Trophoblast cell (in vitro differentiated cells and primary cell): ENCODE results near the gene GNB3.

Experiments
- DNase-seq, 2 donors: peaks; one replicate each; pipeline ENCODE4 v3.0.0-alpha.2; 2016
- H2AFZ ChIP-seq: 2 replicates; pipeline ENCODE4 v1.6.1; 2013; ENCODE audit warnings: low read length, moderate library complexity, mild to moderate bottlenecking; ENCODE audit not compliant: insufficient read depth, poor library complexity
- H2AK5ac ChIP-seq: 2 replicates; pipeline ENCODE4 v1.6.1; 2013; ENCODE audit warnings: mild to moderate bottlenecking, low read length
- H2BK120ac ChIP-seq: 2 replicates; pipeline ENCODE4 v1.6.1; 2013; ENCODE audit warnings: low read length, mild to moderate bottlenecking, moderate library complexity; ENCODE audit not compliant: insufficient read depth, poor library complexity
- H2BK12ac ChIP-seq: 2 replicates; pipeline ENCODE4 v1.6.1; 2013; ENCODE audit warnings: mild to moderate bottlenecking, low read length, moderate library complexity
- H2BK5ac ChIP-seq: 2 replicates; pipeline ENCODE4 v1.6.1; 2013; ENCODE audit warnings: low read length, low read depth, moderate library complexity, mild to moderate bottlenecking; ENCODE audit not compliant: poor library complexity
- H3K14ac ChIP-seq: 2 replicates; pipeline ENCODE4 v1.6.1; 2013; ENCODE audit warnings: mild to moderate bottlenecking, low read length
- H3K18ac ChIP-seq: 2 replicates; pipeline ENCODE4 v1.6.1; 2013; ENCODE audit warnings: mild to moderate bottlenecking, low read length
- H3K23ac ChIP-seq: 2 replicates; pipeline ENCODE4 v1.6.1; 2013; ENCODE audit warnings: low read length
- H3K27ac ChIP-seq: 2 replicates; pipeline ENCODE4 v1.5.1; 2013; ENCODE audit warnings: low read depth, mild to moderate bottlenecking, inconsistent platforms, low read length, moderate library complexity
- H3K27me3 ChIP-seq: 2 replicates; pipeline ENCODE4 v1.6.1; 2013; ENCODE audit warnings: inconsistent platforms, mild to moderate bottlenecking, low read length, moderate library complexity; ENCODE audit not compliant: insufficient read depth
- H3K36me3 ChIP-seq, 2 experiments: 1 replicate in 1 of 2; 2 replicates in 1 of 2; pipeline ENCODE4 v1.6.1; 2013; ENCODE audit warnings: low read length in 2 of 2, mild to moderate bottlenecking in 2 of 2, moderate library complexity in 1 of 2; ENCODE audit not compliant: insufficient read depth in 2 of 2, control insufficient read depth in 1 of 2
- H3K4ac ChIP-seq: 2 replicates; pipeline ENCODE4 v1.6.1; 2013; ENCODE audit warnings: low read depth, mild to moderate bottlenecking, low read length, moderate library complexity
- H3K4me1 ChIP-seq, 2 experiments: 1 replicate in 1 of 2; 2 replicates in 1 of 2; pipeline ENCODE4 v1.6.1; 2013; ENCODE audit warnings: low read length in 2 of 2, mild to moderate bottlenecking in 2 of 2, moderate library complexity in 1 of 2; ENCODE audit not compliant: insufficient read depth in 2 of 2, control insufficient read depth in 1 of 2
- H3K4me2 ChIP-seq: 2 replicates; pipeline ENCODE4 v1.6.1; 2013; ENCODE audit warnings: inconsistent platforms, mild to moderate bottlenecking, low read length, moderate library complexity
- H3K4me3 ChIP-seq: 2 replicates; pipeline ENCODE4 v1.5.1; 2013; ENCODE audit warnings: mild to moderate bottlenecking, low read depth, low read length, inconsistent platforms
- H3K79me1 ChIP-seq: one replicate; pipeline ENCODE4 v1.6.1; 2013; ENCODE audit warnings: low read length
- H3K79me2 ChIP-seq: 2 replicates; pipeline ENCODE4 v1.6.1; 2013; ENCODE audit warnings: low read length, mild to moderate bottlenecking; ENCODE audit not compliant: control insufficient read depth, insufficient read depth, poor library complexity
- H3K9ac ChIP-seq: 2 replicates; pipeline ENCODE4 v1.6.1; 2013; ENCODE audit warnings: mild to moderate bottlenecking, low read length
- H3K9me3 ChIP-seq: 2 replicates; pipeline ENCODE4 v1.6.1; 2013; ENCODE audit warnings: low read depth, mild to moderate bottlenecking, control low read depth, inconsistent platforms, low read length; ENCODE audit not compliant: insufficient read depth
- H4K12ac ChIP-seq: 2 replicates; pipeline ENCODE4 v1.6.1; 2013; ENCODE audit warnings: low read depth, mild to moderate bottlenecking, low read length, moderate library complexity
- H4K8ac ChIP-seq: 2 replicates; pipeline ENCODE4 v1.6.1; 2013; ENCODE audit warnings: low read depth, mild to moderate bottlenecking, low read length, moderate library complexity
- H4K91ac ChIP-seq: one replicate; pipeline ENCODE4 v1.6.1; 2013; ENCODE audit warnings: low read depth, mild to moderate bottlenecking, low read length, moderate library complexity
- WGBS: extraction: QIAGEN DNeasy Blood & Tissue Kit; methylation state at CpG from one replicate; pipeline ENCODE4 v1.1.7; 2013; ENCODE audit warnings: missing lambda C conversion rate; ENCODE audit not compliant: insufficient read length, insufficient coverage; ENCODE audit errors: extremely low coverage; 5-methylcytosine and 5-hydroxymethylcytosine counted together

GNB3 gene

GRCh38 chr12:6853626-6854025, 12.9 kb downstream of the GNB3 start:
- H3K23ac ChIP-seq: no peak overlapping the region
- no peak overlapping the region for H4K12ac ChIP-seq
- H3K18ac ChIP-seq: no peak overlapping the region
- no peak overlapping the region for H3K27ac ChIP-seq
- H2BK120ac ChIP-seq: no peak overlapping the region
- no peak overlapping the region for H3K4me2 ChIP-seq
- no peak for DNase-seq
- H2AFZ ChIP-seq: no peak overlapping the region
- peak overlapping the region; percentile 1 for H3K9ac ChIP-seq
- peaks cover 4% of the 10 kb centered on the region for H3K79me2 ChIP-seq
- H3K4me3 ChIP-seq: no peak overlapping the region
- no peak overlapping the region for H4K8ac ChIP-seq
- no peak overlapping the region for H4K91ac ChIP-seq
- H3K4ac ChIP-seq: no peak overlapping the region
- no CpG with 5 or more reads among the region's 1 CpG for WGBS
- no peaks in the 10 kb centered on the region for H3K9me3 ChIP-seq
- no peak overlapping the region for H2AK5ac ChIP-seq
- peaks cover 5% of the 10 kb centered on the region for H3K79me1 ChIP-seq
- H3K27me3 ChIP-seq: no peaks in the 10 kb centered on the region
- H3K36me3 ChIP-seq: peaks cover 30 to 47% of the 10 kb centered on the region in 2 experiments
- H3K4me1 ChIP-seq: peaks cover 14 to 15% of the 10 kb centered on the region in 2 experiments
- H2BK5ac ChIP-seq: no peak overlapping the region
- H3K14ac ChIP-seq: no peak overlapping the region
- H2BK12ac ChIP-seq: no peak overlapping the region

GRCh38 chr12:6854036-6854435, 13.3 kb downstream of the GNB3 start:
- no peak overlapping the region for H2BK5ac ChIP-seq
- H2BK12ac ChIP-seq: no peak overlapping the region
- H3K27me3 ChIP-seq: no peaks in the 10 kb centered on the region
- H4K8ac ChIP-seq: no peak overlapping the region
- no peak overlapping the region for H3K4me2 ChIP-seq
- no peaks in the 10 kb centered on the region for H3K9me3 ChIP-seq
- no peak overlapping the region for H3K18ac ChIP-seq
- peaks cover 5% of the 10 kb centered on the region for H3K79me1 ChIP-seq
- no peak overlapping the region for H2AFZ ChIP-seq
- H3K14ac ChIP-seq: no peak overlapping the region
- no peak for DNase-seq
- H3K27ac ChIP-seq: no peak overlapping the region
- H3K4ac ChIP-seq: no peak overlapping the region
- no peak overlapping the region for H3K4me3 ChIP-seq
- H3K36me3 ChIP-seq: peaks cover 30 to 47% of the 10 kb centered on the region in 2 experiments
- H3K9ac ChIP-seq: peak overlapping the region; percentile 1
- H3K23ac ChIP-seq: no peak overlapping the region
- H2AK5ac ChIP-seq: no peak overlapping the region
- H2BK120ac ChIP-seq: no peak overlapping the region
- H4K91ac ChIP-seq: no peak overlapping the region
- H3K4me1 ChIP-seq: peaks cover 14 to 15% of the 10 kb centered on the region in 2 experiments
- WGBS: no CpG with 5 or more reads among the region's 6 CpGs
- no peak overlapping the region for H4K12ac ChIP-seq
- H3K79me2 ChIP-seq: peaks cover 4% of the 10 kb centered on the region

DNA sequence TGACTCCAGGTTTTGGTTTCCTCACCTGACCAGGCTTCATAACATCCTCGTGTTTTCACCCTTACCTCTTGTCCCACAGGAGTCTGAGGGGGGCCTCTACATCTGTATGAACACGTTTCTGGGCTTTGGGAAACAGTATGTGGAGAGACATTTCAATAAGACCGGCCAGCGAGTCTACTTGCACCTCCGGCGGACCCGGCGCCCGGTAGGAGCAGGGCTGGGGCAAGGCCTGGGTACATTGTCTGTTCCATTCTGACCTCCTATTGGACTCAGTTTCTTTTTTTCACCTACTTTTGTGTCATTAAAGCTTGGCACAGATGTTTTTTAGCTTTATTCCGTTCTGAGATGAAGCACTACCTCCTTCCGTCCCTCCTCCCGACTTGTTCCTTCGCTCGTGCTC, 14.6 kb downstream of the GNB3 start:
- Histone ChIP-seq H3K36me3 (peaks cover 38 to 50% of the 10 kb centered on the region in 2 experiments), H3K79me2 (peaks cover 4% of the 10 kb centered on the region), H3K27me3 (no peaks in the 10 kb centered on the region), H2AK5ac (no peak overlapping the region), H3K14ac (no peak overlapping the region), H3K9me3 (no peaks in the 10 kb centered on the region), H4K12ac (no peak overlapping the region), H3K79me1 (peaks cover 5% of the 10 kb centered on the region), H3K4ac (no peak overlapping the region), H3K4me1 (peaks cover 10% of the 10 kb centered on the region in 2 experiments), H3K4me3 (no peak overlapping the region), H3K27ac (no peak overlapping the region), H2AFZ (no peak overlapping the region), H3K18ac (no peak overlapping the region), H4K91ac (no peak overlapping the region), H2BK120ac (no peak overlapping the region), H3K23ac (no peak overlapping the region), H3K4me2 (no peak overlapping the region), H4K8ac (no peak overlapping the region), H3K9ac (no peak overlapping the region), H2BK12ac (no peak overlapping the region), H2BK5ac (no peak overlapping the region)
- WGBS: no CpG with 5 or more reads among the region's 14 CpGs
- DNase-seq: no peak

DNA sequence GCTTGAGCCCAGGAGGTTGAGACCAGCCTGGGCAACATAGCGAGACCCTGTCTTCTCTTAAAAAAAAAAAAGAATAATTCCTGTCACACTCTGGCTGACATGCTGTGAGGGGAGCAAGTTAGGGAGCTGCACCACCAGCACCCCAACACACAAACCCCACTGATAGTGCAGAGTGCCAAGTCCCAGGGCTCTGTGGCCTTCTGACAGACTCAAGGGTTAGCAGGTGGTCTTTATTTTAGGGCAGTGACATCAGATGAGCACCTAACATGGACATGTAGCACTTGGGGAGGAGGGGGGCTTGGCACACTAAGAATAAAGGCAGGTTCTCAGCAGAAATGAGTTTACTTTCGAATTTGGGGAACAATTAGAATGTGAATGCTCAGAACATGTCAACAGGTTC, 18.1 kb downstream of the GNB3 start:
- H3K79me1 ChIP-seq: no peaks in the 10 kb centered on the region
- no peak overlapping the region for H2AK5ac ChIP-seq
- DNase-seq: no peak
- peaks cover 67 to 81% of the 10 kb centered on the region in 2 experiments for H3K36me3 ChIP-seq
- H3K14ac ChIP-seq: no peak overlapping the region
- H2BK120ac ChIP-seq: no peak overlapping the region
- H3K79me2 ChIP-seq: no peaks in the 10 kb centered on the region
- no peak overlapping the region for H3K18ac ChIP-seq
- H3K4me1 ChIP-seq: no peaks in the 10 kb centered on the region
- no CpG with 5 or more reads among the region's 2 CpGs for WGBS
- no peak overlapping the region for H3K4me2 ChIP-seq
- no peak overlapping the region for H3K4me3 ChIP-seq
- H3K27me3 ChIP-seq: no peaks in the 10 kb centered on the region
- no peak overlapping the region for H4K12ac ChIP-seq
- no peak overlapping the region for H2BK12ac ChIP-seq
- H3K9ac ChIP-seq: no peak overlapping the region
- no peaks in the 10 kb centered on the region for H3K9me3 ChIP-seq
- no peak overlapping the region for H3K4ac ChIP-seq
- no peak overlapping the region for H4K8ac ChIP-seq
- no peak overlapping the region for H2AFZ ChIP-seq
- no peak overlapping the region for H4K91ac ChIP-seq
- no peak overlapping the region for H3K27ac ChIP-seq
- no peak overlapping the region for H2BK5ac ChIP-seq
- no peak overlapping the region for H3K23ac ChIP-seq
